PC-9 (cell line): ENCODE results near the gene NDUFA7. TPM values are rescaled to one million over a fixed set of nuclear protein-coding genes. Genes with fewer than 3 reads are reported as not detected.
A peak's percentile ranks its signal among the peaks of the same experiment; 100 is the strongest.

Experiments
- BruUV-seq: library from RNA; stranded (reverse); fragments of 400-500 nt; replicated peaks from 2 replicates; lab custom pipeline; 2021; lab: Mats Ljungman, UMichigan
- CTCF ChIA-PET: fragments of 300-600 bp; sonication (Branson Sonifier 250); formaldehyde crosslinking; loops from one replicate; lab custom pipeline; 2022; ENCODE audit warnings: antibody characterized with exemption; lab: Charles Lee
- POLR2A ChIA-PET: fragments of 300-600 bp; sonication (Branson Sonifier 250); formaldehyde crosslinking; loops from one replicate; lab custom pipeline; 2022; ENCODE audit warnings: antibody characterized with exemption; ENCODE audit not compliant: unreplicated experiment; lab: Charles Lee
- DNase-seq, 2 experiments: peaks; one replicate each; pipeline versions ENCODE4 v3.0.0 to v3.0.0-alpha.2; 2015 to 2022; ENCODE audit warnings: mixed read lengths in 1 of 2
- H2AFZ ChIP-seq: fragments of 200-600 bp; sonication (generic); 2 replicates; pipeline ENCODE4 v1.8.1; 2017; ENCODE audit warnings: antibody characterized with exemption
- H3F3A ChIP-seq: fragments of 200-600 bp; sonication (generic); 2 replicates; pipeline ENCODE4 v1.8.1; 2017; ENCODE audit warnings: antibody characterized with exemption, mild to moderate bottlenecking, low read depth; ENCODE audit not compliant: insufficient read depth
- H3K27ac ChIP-seq: fragments of 200-600 bp; sonication (generic); 2 replicates; pipeline ENCODE4 v1.6.1; 2016; ENCODE audit warnings: mixed run types
- H3K27me3 ChIP-seq: fragments of 200-600 bp; sonication (generic); 2 replicates; pipeline ENCODE4 v1.6.1; 2016; ENCODE audit warnings: low read depth, mixed run types; ENCODE audit not compliant: insufficient read depth
- H3K36me3 ChIP-seq: fragments of 200-600 bp; sonication (generic); 2 replicates; pipeline ENCODE4 v1.6.1; 2016; ENCODE audit warnings: low read depth, mixed run types
- H3K4me1 ChIP-seq: fragments of 200-600 bp; sonication (generic); replicated peaks from 2 replicates; pipeline ENCODE4 v1.6.1; 2016; ENCODE audit warnings: mixed run types; ENCODE audit not compliant: insufficient read depth
- H3K4me2 ChIP-seq: fragments of 200-600 bp; sonication (generic); 2 replicates; pipeline ENCODE4 v1.6.1; 2017; ENCODE audit warnings: mixed run types
- H3K4me3 ChIP-seq: fragments of 200-600 bp; sonication (generic); 2 replicates; pipeline ENCODE4 v1.6.1; 2016; ENCODE audit warnings: mixed run types
- H3K79me2 ChIP-seq: fragments of 200-600 bp; sonication (generic); 2 replicates; pipeline ENCODE4 v1.6.1; 2017; ENCODE audit warnings: low read depth, mixed run types
- H3K9me2 ChIP-seq: fragments of 200-600 bp; sonication (generic); 2 replicates; pipeline ENCODE4 v1.8.1; 2017; ENCODE audit warnings: mild to moderate bottlenecking; ENCODE audit not compliant: insufficient read depth
- H3K9me3 ChIP-seq: fragments of 200-600 bp; sonication (generic); 2 replicates; pipeline ENCODE4 v1.8.1; 2016; ENCODE audit warnings: low read depth; ENCODE audit not compliant: insufficient read depth
- H4K20me1 ChIP-seq: fragments of 200-600 bp; sonication (generic); 2 replicates; pipeline ENCODE4 v1.8.1; 2017; ENCODE audit not compliant: insufficient read depth
- EZH2 ChIP-seq: fragments of 200-600 bp; sonication (generic); IDR thresholded peaks from 2 replicates; pipeline ENCODE4 v1.8.0; 2017; ENCODE audit warnings: antibody characterized with exemption, low read depth
- intact Hi-C: fragments of 100-400 bp; cut with micrococcal nuclease; formaldehyde crosslinking; loops from one replicate; pipeline ENCODE4 v1.10.0; 2022; ENCODE audit not compliant: unreplicated experiment
- total RNA-seq: library from RNA; stranded (reverse); gene quantifications from 2 replicates; pipeline ENCODE4 v1.2.3, GENCODE V29; 2021
- TF ChIP-seq, protein P1 (sequence below): fragments of 200-600 bp; sonication (generic); conservative IDR thresholded peaks from 2 replicates; pipeline ENCODE4 v1.6.1; 2017; ENCODE audit warnings: mixed run types, antibody characterized with exemption, mild to moderate bottlenecking, moderate library complexity

Gene NDUFA7
- total RNA-seq, 1 experiment from 2014 or later, result 61.7 TPM

DNA sequence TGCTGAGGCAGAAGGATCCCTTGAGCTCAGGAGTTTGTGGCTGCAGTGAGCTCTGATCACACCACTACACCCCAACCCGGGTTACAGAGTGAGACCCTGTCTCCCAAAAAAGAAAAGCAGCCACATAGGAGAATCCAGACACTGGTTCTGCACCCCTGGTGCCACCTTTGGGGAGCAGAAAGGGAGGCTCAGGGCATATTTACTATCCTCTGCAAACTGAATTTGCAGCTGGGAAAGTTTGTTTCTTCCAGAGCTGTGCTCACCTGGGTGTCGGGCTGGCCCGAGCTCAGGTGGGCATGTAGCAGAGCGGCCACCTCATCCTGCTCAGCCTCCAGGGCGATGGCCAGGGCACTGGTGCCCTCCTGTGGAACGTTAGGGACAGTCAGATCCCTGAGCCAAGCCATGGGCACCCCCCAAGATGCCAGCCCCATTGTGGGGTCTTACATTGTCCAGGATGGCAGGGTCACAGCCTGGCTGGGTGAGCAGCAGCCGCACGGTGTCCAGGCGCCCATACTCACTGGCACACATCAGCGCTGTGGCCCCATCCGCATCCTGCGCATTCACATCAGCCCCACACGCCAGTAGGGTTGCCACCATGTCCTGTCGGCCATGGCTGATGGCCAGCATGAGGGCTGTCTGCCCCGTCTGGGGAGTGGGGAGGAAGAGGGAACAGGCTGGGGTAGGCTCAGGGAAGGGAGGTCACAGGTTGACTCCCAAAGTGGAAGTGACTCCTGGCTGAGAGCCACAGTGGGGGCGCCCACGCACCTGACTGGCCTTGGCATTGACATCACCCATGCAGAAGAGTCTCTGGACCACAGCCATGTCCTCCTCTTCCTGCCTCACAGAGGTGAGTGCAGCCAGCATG, 3.2 kb upstream of the NDUFA7 start:
- ChIA-PET POLR2A (no interaction called here), CTCF (no interaction called here)
- Histone ChIP-seq H3K9me3 (no peaks in the 10 kb centered on the region), H3K4me1 (peaks cover 20% of the 10 kb centered on the region), H3K27ac (no peak overlapping the region), H3K4me3 (no peak overlapping the region), H4K20me1 (peaks cover 24% of the 10 kb centered on the region), H3F3A (peaks cover 51% of the 10 kb centered on the region; the same call in 1 of the 2 replicates), H3K79me2 (peaks cover 44% of the 10 kb centered on the region), H3K4me2 (0 out of 2 replicates have a peak overlapping the region, but pooled peaks have one; percentile 99), H3K9me2 (no peaks in the 10 kb centered on the region), H2AFZ (no peak overlapping the region), H3K27me3 (no peaks in the 10 kb centered on the region), H3K36me3 (peaks cover 25% of the 10 kb centered on the region)
- TF ChIP-seq, protein P1, sequence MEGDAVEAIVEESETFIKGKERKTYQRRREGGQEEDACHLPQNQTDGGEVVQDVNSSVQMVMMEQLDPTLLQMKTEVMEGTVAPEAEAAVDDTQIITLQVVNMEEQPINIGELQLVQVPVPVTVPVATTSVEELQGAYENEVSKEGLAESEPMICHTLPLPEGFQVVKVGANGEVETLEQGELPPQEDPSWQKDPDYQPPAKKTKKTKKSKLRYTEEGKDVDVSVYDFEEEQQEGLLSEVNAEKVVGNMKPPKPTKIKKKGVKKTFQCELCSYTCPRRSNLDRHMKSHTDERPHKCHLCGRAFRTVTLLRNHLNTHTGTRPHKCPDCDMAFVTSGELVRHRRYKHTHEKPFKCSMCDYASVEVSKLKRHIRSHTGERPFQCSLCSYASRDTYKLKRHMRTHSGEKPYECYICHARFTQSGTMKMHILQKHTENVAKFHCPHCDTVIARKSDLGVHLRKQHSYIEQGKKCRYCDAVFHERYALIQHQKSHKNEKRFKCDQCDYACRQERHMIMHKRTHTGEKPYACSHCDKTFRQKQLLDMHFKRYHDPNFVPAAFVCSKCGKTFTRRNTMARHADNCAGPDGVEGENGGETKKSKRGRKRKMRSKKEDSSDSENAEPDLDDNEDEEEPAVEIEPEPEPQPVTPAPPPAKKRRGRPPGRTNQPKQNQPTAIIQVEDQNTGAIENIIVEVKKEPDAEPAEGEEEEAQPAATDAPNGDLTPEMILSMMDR, result no peak; the same call in 1 of the 2 replicates
- no TSS peak for BruUV-seq
- DNase-seq, result no peak
- intact Hi-C loops, result no loop called here

DNA sequence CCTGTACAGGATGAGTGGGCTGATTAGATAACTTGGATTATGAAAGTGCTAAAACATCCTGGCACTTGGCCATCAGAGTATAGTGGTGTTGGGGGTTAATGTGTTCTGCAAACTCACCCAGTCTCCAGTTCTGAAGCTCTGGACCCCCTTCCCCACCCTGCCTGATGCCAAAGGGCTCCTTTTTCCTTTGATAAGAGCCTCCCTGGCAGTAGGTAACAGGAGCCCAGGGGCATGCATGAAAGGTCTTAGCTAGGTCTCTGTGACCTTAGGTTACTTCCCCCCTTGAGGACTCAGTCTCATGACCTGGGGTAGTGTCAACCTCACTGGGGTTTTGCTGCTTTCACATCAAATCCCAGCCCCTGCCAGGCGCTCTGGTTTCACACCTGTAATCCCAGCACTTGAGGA, 2.6 kb upstream of the NDUFA7 start:
- TF ChIP-seq, protein P1, result no peak
- TF ChIP-seq EZH2, result no peak
- Histone ChIP-seq H4K20me1 (peaks cover 24% of the 10 kb centered on the region), H3K36me3 (peaks cover 25% of the 10 kb centered on the region), H3K79me2 (peaks cover 50% of the 10 kb centered on the region), H3F3A (peaks cover 51% of the 10 kb centered on the region; the same call in 1 of the 2 replicates), H3K27me3 (no peaks in the 10 kb centered on the region), H3K4me3 (no peak overlapping the region), H2AFZ (no peak overlapping the region), H3K27ac (no peak overlapping the region), H3K9me2 (no peaks in the 10 kb centered on the region), H3K4me1 (peaks cover 20% of the 10 kb centered on the region), H3K9me3 (no peaks in the 10 kb centered on the region), H3K4me2 (peak overlapping the region; percentile 99; the same call in 1 of the 2 replicates)
- intact Hi-C loops, result no loop called here
- BruUV-seq, result no TSS peak
- no peak for DNase-seq
- POLR2A ChIA-PET, result no interaction called here
- CTCF ChIA-PET, result no interaction called here

DNA sequence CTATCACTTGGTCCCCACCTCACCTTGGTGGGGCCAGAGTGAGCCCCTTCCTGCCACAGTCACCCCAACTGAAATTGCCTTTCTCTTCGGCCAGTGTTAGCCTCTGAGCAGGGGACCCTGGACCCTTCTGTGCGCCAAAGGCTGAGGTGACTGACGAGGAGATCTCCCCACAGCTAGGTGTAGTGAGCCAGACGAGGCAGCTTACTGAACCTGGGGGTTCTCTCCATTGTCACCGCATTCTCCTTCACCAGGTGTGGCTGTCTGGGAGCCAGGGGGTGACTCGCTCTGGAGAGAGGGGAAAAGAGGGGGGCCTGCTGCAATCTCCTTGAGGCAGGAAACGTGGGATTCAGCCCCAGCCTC, 1.4 kb upstream of the NDUFA7 start:
- CTCF ChIA-PET, result no interaction called here
- peak overlapping the region; percentile 23; the same call in 1 of the 2 replicates for H3K27ac ChIP-seq
- TF ChIP-seq, protein P1, result no peak
- no peak for TF ChIP-seq EZH2
- H3K27me3 ChIP-seq, result no peaks in the 10 kb centered on the region
- no peaks in the 10 kb centered on the region for H3K9me2 ChIP-seq
- H3F3A ChIP-seq, result peaks cover 51% of the 10 kb centered on the region; the same call in 1 of the 2 replicates
- H3K4me2 ChIP-seq, result peak overlapping the region; percentile 99
- H3K9me3 ChIP-seq, result no peaks in the 10 kb centered on the region
- H3K79me2 ChIP-seq, result peaks cover 50% of the 10 kb centered on the region
- H3K4me1 ChIP-seq, result peaks cover 20% of the 10 kb centered on the region
- H3K36me3 ChIP-seq, result peaks cover 25% of the 10 kb centered on the region
- intact Hi-C loops, result no loop called here
- H4K20me1 ChIP-seq, result peaks cover 24% of the 10 kb centered on the region
- DNase-seq, result no peak
- POLR2A ChIA-PET, result no interaction called here
- BruUV-seq, result no TSS peak
- H2AFZ ChIP-seq, result no peak overlapping the region
- peak overlapping the region; percentile 92 for H3K4me3 ChIP-seq
